ENCODE data around the gene CPLANE1.
"Not testable (repeated sequence)": the region's sequence is repeated elsewhere in the genome, so short reads cannot be mapped to it uniquely, and the experiment has no call there.

Gene CPLANE1

GRCh38 chr5:37207802-37208201 is 41.4 kb downstream of the CPLANE1 start:
- FAIRE-seq, result no peak

GRCh38 chr5:37206736-37207135 is 42.4 kb downstream of the CPLANE1 start:
- FAIRE-seq, result no peak

GRCh38 chr5:37198842-37199241 is 50.3 kb downstream of the CPLANE1 start:
- FAIRE-seq, result no peak

- FAIRE-seq, result no peak
Measured at GRCh38 chr5:37198061-37198460, 51.1 kb downstream of the CPLANE1 start.

GRCh38 chr5:37197340-37198050 is 51.7 kb downstream of the CPLANE1 start:
- FAIRE-seq, result peak; percentile 73

- FAIRE-seq, result no peak
Measured at GRCh38 chr5:37190592-37190991, 58.6 kb downstream of the CPLANE1 start.

GRCh38 chr5:37189355-37189754 is 59.8 kb downstream of the CPLANE1 start:
- no peak for FAIRE-seq

GRCh38 chr5:37187465-37187977 is 61.7 kb downstream of the CPLANE1 start:
- no peak for FAIRE-seq

- FAIRE-seq, result no peak
Measured at GRCh38 chr5:37184748-37185364, 64.3 kb downstream of the CPLANE1 start.

- FAIRE-seq, result no peak
Measured at GRCh38 chr5:37182667-37183066, 66.5 kb downstream of the CPLANE1 start.

- no peak for FAIRE-seq
Measured at GRCh38 chr5:37174928-37175327, 74.2 kb downstream of the CPLANE1 start.

GRCh38 chr5:37172957-37173356 is 76.2 kb downstream of the CPLANE1 start:
- FAIRE-seq, result no peak

- FAIRE-seq, result no peak
Measured at GRCh38 chr5:37170856-37171255, 78.3 kb downstream of the CPLANE1 start.

- no peak for FAIRE-seq
Measured at GRCh38 chr5:37166197-37166596, 83.0 kb downstream of the CPLANE1 start.

- FAIRE-seq, result no peak
Measured at GRCh38 chr5:37165761-37166160, 83.4 kb downstream of the CPLANE1 start.

GRCh38 chr5:37153661-37154060 is 95.5 kb downstream of the CPLANE1 start:
- FAIRE-seq, result no peak

- no peak for FAIRE-seq
Measured at GRCh38 chr5:37146896-37147295, 102.3 kb downstream of the CPLANE1 start.

- FAIRE-seq, result no peak
Measured at GRCh38 chr5:37136694-37137093, 112.5 kb downstream of the CPLANE1 start.

GRCh38 chr5:37135312-37135711 is 113.9 kb downstream of the CPLANE1 start:
- FAIRE-seq, result not testable (repeated sequence)

- no peak for FAIRE-seq
Measured at GRCh38 chr5:37133939-37134338, 115.2 kb downstream of the CPLANE1 start.

- FAIRE-seq, result no peak
Measured at GRCh38 chr5:37132646-37133045, 116.5 kb downstream of the CPLANE1 start.

GRCh38 chr5:37121465-37121864 is 127.7 kb downstream of the CPLANE1 start:
- no peak for FAIRE-seq

- FAIRE-seq, result no peak
Measured at GRCh38 chr5:37121027-37121426, 128.1 kb downstream of the CPLANE1 start.

GRCh38 chr5:37120270-37120669 is 128.9 kb downstream of the CPLANE1 start:
- no peak for FAIRE-seq

All from endometrium (tissue), 2 donors.